ENCODE results near the gene DOCK9. TPM values are rescaled to one million over a fixed set of nuclear protein-coding genes. Genes with fewer than 3 reads are reported as not detected.
"Not testable (repeated sequence)": the region's sequence is repeated elsewhere in the genome, so short reads cannot be mapped to it uniquely, and the experiment has no call there.

DOCK9 gene
- total and polyA plus RNA-seq, 2 donors (not counting 3 experiments of a cell fraction or from before 2014, with no cell fraction given): 147 to 323 TPM

- Histone ChIP-seq H3K4me1 (ENCODE audit: control insufficient read depth, extremely low read depth, insufficient read depth, low read length) (no peaks in the 10 kb centered on the region), H3K36me3 (ENCODE audit: control insufficient read depth in 2 of 2, extremely low read depth in 1 of 2, insufficient read depth in 2 of 2, low read length in 2 of 2) (peaks cover 22 to 24% of the 10 kb centered on the region in 2 experiments), H2AFZ (ENCODE audit: low read depth, low read length) (no peak overlapping the region), H3K4me2 (ENCODE audit: insufficient read depth, low read length) (no peak overlapping the region), H3K9me1 (replicated peaks; ENCODE audit: control insufficient read depth, extremely low read depth, insufficient read depth, low read length) (no peaks in the 10 kb centered on the region), H3K9ac (replicated peaks; ENCODE audit: extremely low read depth, insufficient read depth, low read length) (no peak overlapping the region), H3K79me2 (ENCODE audit: control insufficient read depth, insufficient read depth, low read length) (no peaks in the 10 kb centered on the region), H4K20me1 (replicated peaks; ENCODE audit: control insufficient read depth, extremely low read depth, insufficient read depth, low read length) (no peaks in the 10 kb centered on the region), H3K9me3 (replicated peaks; ENCODE audit: control insufficient read depth, insufficient read depth, low read length) (no peaks in the 10 kb centered on the region), H3K27me3 (ENCODE audit: control insufficient read depth in 2 of 2, insufficient read depth in 2 of 2, low read length in 2 of 2) (no peaks in the 10 kb centered on the region), H3K27ac (ENCODE audit: insufficient read depth, low read depth, low read length) (no peak overlapping the region), H3K4me3 (replicated peaks in 1 of 3; ENCODE audit: insufficient read depth in 1 of 3, low read depth in 1 of 3, low read length in 3 of 3) (no peak overlapping the region)
- CTCF ChIA-PET: interaction anchor here (1.1 kb wide), 1 partner anchor 26 kb away, joined by 3 read pairs; no protein-coding TSS in a partner anchor
- DNase-seq (ENCODE audit: low read depth, low spot score) (no peak), FAIRE-seq (no peak)
- intact Hi-C loops (cut with micrococcal nuclease) (no loop called here), dilution Hi-C loops (cut with MboI; ENCODE audit: extremely low pct_ligation_motif_present, low sequenced_read_pairs) (no loop called here)
- POLR2A ChIA-PET: no interaction called here
- TF ChIP-seq EZH2 (IDR thresholded peaks at IDR 0.05; ENCODE audit: borderline replicate concordance, low read depth, low read length, severe bottlenecking): no peak
- no TSS peak for BruUV-seq (replicated peaks)
These were observed 163.9 kb downstream of the DOCK9 start for GRCh38 chr13:98813993-98814392.

GRCh38 chr13:98812186-98812790 is 165.6 kb downstream of the DOCK9 start:
- H3K36me3 ChIP-seq (ENCODE audit: control insufficient read depth in 2 of 2, extremely low read depth in 1 of 2, insufficient read depth in 2 of 2, low read length in 2 of 2): peaks cover 17 to 26% of the 10 kb centered on the region in 2 experiments
- BruUV-seq (replicated peaks): TSS peak; percentile 53
- dilution Hi-C loops (cut with MboI; ENCODE audit: extremely low pct_ligation_motif_present, low sequenced_read_pairs); H3K9ac ChIP-seq (replicated peaks; ENCODE audit: extremely low read depth, insufficient read depth, low read length); H3K9me1 ChIP-seq (replicated peaks; ENCODE audit: control insufficient read depth, extremely low read depth, insufficient read depth, low read length); H3K27ac ChIP-seq (ENCODE audit: insufficient read depth, low read depth, low read length); H4K20me1 ChIP-seq (replicated peaks; ENCODE audit: control insufficient read depth, extremely low read depth, insufficient read depth, low read length); H3K27me3 ChIP-seq (ENCODE audit: control insufficient read depth in 2 of 2, insufficient read depth in 2 of 2, low read length in 2 of 2); H3K4me3 ChIP-seq (replicated peaks in 1 of 3; ENCODE audit: insufficient read depth in 1 of 3, low read depth in 1 of 3, low read length in 3 of 3); H2AFZ ChIP-seq (ENCODE audit: low read depth, low read length); H3K4me2 ChIP-seq (ENCODE audit: insufficient read depth, low read length); H3K4me1 ChIP-seq (ENCODE audit: control insufficient read depth, extremely low read depth, insufficient read depth, low read length); intact Hi-C loops (cut with micrococcal nuclease); POLR2A ChIA-PET; DNase-seq (ENCODE audit: low read depth, low spot score); H3K79me2 ChIP-seq (ENCODE audit: control insufficient read depth, insufficient read depth, low read length); H3K9me3 ChIP-seq (replicated peaks; ENCODE audit: control insufficient read depth, insufficient read depth, low read length); FAIRE-seq: not testable (repeated sequence)
- CTCF ChIA-PET: interaction anchor here (0.7 to 1.3 kb wide), 3 partner anchors 27 to 160 kb away, joined by 3 to 4 read pairs (median 3); no protein-coding TSS in a partner anchor

Data from endothelial cell of umbilical vein (primary cell).